Spleen (tissue), 7 donors: ENCODE results near the gene CCNY.

Experiments used
- POLR2A ChIP-seq, 3 donors: fragments of 450-650 bp; IDR thresholded peaks; one replicate each; pipeline ENCODE4 v1.5.1; 2017; ENCODE audit warnings: antibody characterized with exemption in 3 of 3, mild to moderate bottlenecking in 1 of 3
- POLR2AphosphoS5 ChIP-seq, 3 donors: sonication (generic); formaldehyde crosslinking; IDR thresholded peaks; one replicate each; pipeline ENCODE4 v1.5.1; 2017; ENCODE audit warnings: antibody characterized with exemption in 3 of 3
- TF ChIP-seq, protein P1 (sequence below), 11 experiments: fragments of 200-600 bp in 7 of 11; fragments of 450-650 bp in 4 of 11; sonication (generic) in 4 of 11; IDR thresholded peaks in 8 of 11; conservative IDR thresholded peaks in 3 of 11; 1 replicate in 7 of 11; 2 replicates in 4 of 11; pipeline versions ENCODE4 v1.4.0 to v1.8.0; 2016 to 2021; ENCODE audit warnings: antibody characterized with exemption in 11 of 11, inconsistent platforms in 4 of 11, mild to moderate bottlenecking in 1 of 11
- donor health status: DM: no; HTN: no; CAD: no; lungs with moderate emphysema.
- donor health status: DM: no; HTN: no; CAD: no.
- donor health status: DM: no; HTN: no; CAD: no.

DNA sequence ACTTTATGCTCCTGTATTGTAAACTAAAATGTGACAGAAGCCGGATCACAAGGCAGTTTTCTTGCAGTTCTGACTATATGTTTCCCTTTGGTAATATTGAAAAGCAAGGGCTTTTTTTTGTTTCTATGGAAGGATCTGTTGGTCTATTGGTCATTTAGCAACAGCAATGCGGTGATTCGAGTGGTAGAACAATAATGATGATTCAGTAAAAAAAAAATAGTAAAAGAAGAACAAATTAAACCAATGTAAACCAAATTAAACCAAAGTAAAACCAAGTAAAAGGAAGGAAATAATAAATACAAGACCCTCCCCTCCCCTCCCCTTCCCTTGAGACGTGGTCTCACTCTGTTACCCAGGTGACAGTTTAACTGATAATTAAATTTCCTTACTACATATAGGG lies 17.8 kb upstream of the CCNY start:
- TF ChIP-seq, protein P1, sequence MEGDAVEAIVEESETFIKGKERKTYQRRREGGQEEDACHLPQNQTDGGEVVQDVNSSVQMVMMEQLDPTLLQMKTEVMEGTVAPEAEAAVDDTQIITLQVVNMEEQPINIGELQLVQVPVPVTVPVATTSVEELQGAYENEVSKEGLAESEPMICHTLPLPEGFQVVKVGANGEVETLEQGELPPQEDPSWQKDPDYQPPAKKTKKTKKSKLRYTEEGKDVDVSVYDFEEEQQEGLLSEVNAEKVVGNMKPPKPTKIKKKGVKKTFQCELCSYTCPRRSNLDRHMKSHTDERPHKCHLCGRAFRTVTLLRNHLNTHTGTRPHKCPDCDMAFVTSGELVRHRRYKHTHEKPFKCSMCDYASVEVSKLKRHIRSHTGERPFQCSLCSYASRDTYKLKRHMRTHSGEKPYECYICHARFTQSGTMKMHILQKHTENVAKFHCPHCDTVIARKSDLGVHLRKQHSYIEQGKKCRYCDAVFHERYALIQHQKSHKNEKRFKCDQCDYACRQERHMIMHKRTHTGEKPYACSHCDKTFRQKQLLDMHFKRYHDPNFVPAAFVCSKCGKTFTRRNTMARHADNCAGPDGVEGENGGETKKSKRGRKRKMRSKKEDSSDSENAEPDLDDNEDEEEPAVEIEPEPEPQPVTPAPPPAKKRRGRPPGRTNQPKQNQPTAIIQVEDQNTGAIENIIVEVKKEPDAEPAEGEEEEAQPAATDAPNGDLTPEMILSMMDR (IDR thresholded peaks at IDR 0.05 in 8 of 11, conservative IDR thresholded peaks at IDR 0.05 in 3 of 11): no peak
- TF ChIP-seq POLR2A (IDR thresholded peaks at IDR 0.05) (no peak), POLR2AphosphoS5 (IDR thresholded peaks at IDR 0.05) (no peak)
